C4-2B (cell line): ENCODE measurements around the gene MEIOB.

Source experiments
- ZFX ChIP-seq: fragments of 450-650 bp; IDR thresholded peaks from 2 replicates; pipeline ENCODE4 v1.6.1; 2017
- TF ChIP-seq, protein P1 (sequence below): fragments of 450-650 bp; conservative IDR thresholded peaks from 2 replicates; pipeline ENCODE4 v1.5.1; 2017; ENCODE audit warnings: mild to moderate bottlenecking

DNA sequence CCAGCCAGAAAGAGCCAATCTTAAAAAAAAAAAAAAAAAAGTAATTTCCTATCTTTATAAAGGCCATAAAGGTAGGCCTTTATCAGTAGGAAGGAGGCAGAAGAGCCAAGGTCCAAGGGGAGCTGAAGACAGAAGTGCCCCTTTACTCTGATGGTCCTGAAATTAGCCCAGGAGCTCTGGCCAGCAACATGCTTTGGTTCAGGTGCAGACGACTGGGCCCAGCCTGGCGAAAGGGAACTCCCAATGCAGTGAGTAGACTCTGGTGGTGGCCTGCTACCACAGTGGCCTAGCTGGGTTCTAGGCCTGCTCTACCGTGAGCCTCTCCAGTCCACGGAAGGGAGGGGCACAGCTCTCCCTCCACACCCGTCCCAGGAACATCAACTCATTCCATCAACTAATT lies 23.1 kb upstream of the MEIOB start:
- TF ChIP-seq, protein P1, sequence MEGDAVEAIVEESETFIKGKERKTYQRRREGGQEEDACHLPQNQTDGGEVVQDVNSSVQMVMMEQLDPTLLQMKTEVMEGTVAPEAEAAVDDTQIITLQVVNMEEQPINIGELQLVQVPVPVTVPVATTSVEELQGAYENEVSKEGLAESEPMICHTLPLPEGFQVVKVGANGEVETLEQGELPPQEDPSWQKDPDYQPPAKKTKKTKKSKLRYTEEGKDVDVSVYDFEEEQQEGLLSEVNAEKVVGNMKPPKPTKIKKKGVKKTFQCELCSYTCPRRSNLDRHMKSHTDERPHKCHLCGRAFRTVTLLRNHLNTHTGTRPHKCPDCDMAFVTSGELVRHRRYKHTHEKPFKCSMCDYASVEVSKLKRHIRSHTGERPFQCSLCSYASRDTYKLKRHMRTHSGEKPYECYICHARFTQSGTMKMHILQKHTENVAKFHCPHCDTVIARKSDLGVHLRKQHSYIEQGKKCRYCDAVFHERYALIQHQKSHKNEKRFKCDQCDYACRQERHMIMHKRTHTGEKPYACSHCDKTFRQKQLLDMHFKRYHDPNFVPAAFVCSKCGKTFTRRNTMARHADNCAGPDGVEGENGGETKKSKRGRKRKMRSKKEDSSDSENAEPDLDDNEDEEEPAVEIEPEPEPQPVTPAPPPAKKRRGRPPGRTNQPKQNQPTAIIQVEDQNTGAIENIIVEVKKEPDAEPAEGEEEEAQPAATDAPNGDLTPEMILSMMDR: no peak
- TF ChIP-seq ZFX: no peak
